ENCODE results near the gene PKNOX2.

GRCh38 chr11:125428486-125429173 is 264.1 kb downstream of the PKNOX2 start:
- TF ChIP-seq CTCF (IDR thresholded peaks at IDR 0.05): no peak
- TF ChIP-seq POLR2A (IDR thresholded peaks at IDR 0.05): no peak
- no peak for TF ChIP-seq POLR2AphosphoS5 (IDR thresholded peaks at IDR 0.05; ENCODE audit: insufficient read depth in 1 of 2, low read depth in 1 of 2)

Data from vagina (tissue), 2 donors.